Astrocyte of the spinal cord (primary cell): ENCODE data around the gene RNF148.

Experiments used
- DNase-seq: peaks from one replicate; pipeline ENCODE4 v3.0.0; 2011; ENCODE audit warnings: low read depth, low spot score
- H3K4me3 ChIP-seq: 2 replicates; pipeline ENCODE4 v1.5.1; 2011; ENCODE audit warnings: low read depth, mild to moderate bottlenecking, low read length, moderate library complexity
- CTCF ChIP-seq: IDR thresholded peaks from 2 replicates; pipeline ENCODE4 v1.5.1; 2012; ENCODE audit warnings: low read depth, mild to moderate bottlenecking, low read length, inconsistent platforms
- in situ Hi-C: cut with HindIII; loops from 2 replicates; pipeline ENCODE4 v1.10.0; 2017; ENCODE audit warnings: low sequenced_read_pairs

Gene RNF148

GRCh38 chr7:122675621-122676020, 27.1 kb downstream of the RNF148 start:
- in situ Hi-C loops: no loop called here
- no peak for TF ChIP-seq CTCF
- no peak overlapping the region for H3K4me3 ChIP-seq
- DNase-seq: no peak

GRCh38 chr7:122675011-122675410, 27.7 kb downstream of the RNF148 start:
- no peak for DNase-seq
- H3K4me3 ChIP-seq: no peak overlapping the region
- in situ Hi-C loops: no loop called here
- no peak for TF ChIP-seq CTCF

- TF ChIP-seq CTCF: no peak
- no peak overlapping the region for H3K4me3 ChIP-seq
- peak; percentile 94 for DNase-seq
- in situ Hi-C loops: no loop called here
Observed at GRCh38 chr7:122674502-122674901, 28.2 kb downstream of the RNF148 start.

- no peak overlapping the region for H3K4me3 ChIP-seq
- in situ Hi-C loops: no loop called here
- TF ChIP-seq CTCF: no peak
- DNase-seq: no peak
Observed at GRCh38 chr7:122673951-122674350, 28.8 kb downstream of the RNF148 start.

GRCh38 chr7:122672536-122672935, 30.2 kb downstream of the RNF148 start:
- in situ Hi-C loops: no loop called here
- no peak overlapping the region for H3K4me3 ChIP-seq
- TF ChIP-seq CTCF: no peak
- DNase-seq: no peak

- TF ChIP-seq CTCF: no peak
- DNase-seq: no peak
- in situ Hi-C loops: no loop called here
- no peak overlapping the region for H3K4me3 ChIP-seq
Observed at GRCh38 chr7:122663733-122664132, 39.0 kb downstream of the RNF148 start.

GRCh38 chr7:122658856-122659255, 43.9 kb downstream of the RNF148 start:
- H3K4me3 ChIP-seq: no peak overlapping the region
- in situ Hi-C loops: no loop called here
- TF ChIP-seq CTCF: no peak
- no peak for DNase-seq
